ENCODE results near the gene TIMM22. TPM values are rescaled to one million over a fixed set of nuclear protein-coding genes. Genes with fewer than 3 reads are reported as not detected.
"Not testable (repeated sequence)": the region's sequence is repeated elsewhere in the genome, so short reads cannot be mapped to it uniquely, and the experiment has no call there.

The TIMM22 gene
- total and polyA plus RNA-seq, 2 of the 13 experiments (the other 11 are each of a cell fraction or from before 2014, with no cell fraction given): 6.2 to 15.5 TPM

DNA sequence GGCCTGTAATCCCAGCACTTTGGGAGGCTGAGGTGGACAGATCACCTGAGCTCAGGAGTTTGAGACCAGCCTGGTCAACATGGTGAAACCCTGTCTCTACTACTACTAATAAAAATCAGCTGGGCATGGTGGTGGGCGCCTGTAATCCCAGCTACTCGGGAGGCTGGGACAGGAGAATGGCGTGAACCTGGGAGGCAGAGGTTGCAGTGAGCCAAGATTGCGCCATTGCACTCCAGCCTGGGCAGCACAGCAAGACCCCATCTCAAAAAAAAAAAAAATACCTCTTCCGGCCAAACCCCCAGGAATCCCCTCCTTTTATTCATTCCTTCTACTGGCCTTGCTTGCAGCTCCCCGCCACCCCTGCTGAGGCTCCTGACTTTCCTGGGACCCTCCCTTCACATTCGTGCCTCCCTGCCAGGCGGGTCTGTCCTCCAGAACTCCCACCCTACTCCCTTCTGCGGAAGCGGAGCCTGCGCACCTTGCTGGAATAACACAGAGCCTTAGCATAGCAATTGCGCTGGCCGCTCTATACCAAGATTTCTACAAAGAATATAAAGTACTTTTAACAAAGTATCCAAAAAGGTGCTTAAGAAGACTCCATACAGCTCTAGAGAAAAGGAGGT, 47.6 kb downstream of the TIMM22 start:
- intact Hi-C loops (cut with micrococcal nuclease; ENCODE audit: unreplicated experiment); H3K27ac ChIP-seq (ENCODE audit: extremely low read length, insufficient read depth, low read length); POLR2A ChIA-PET; in situ Hi-C loops (cut with HindIII; ENCODE audit: extremely low pct_ligation_motif_present, low pct_unique_long_range_greater_than_20kb); H4K20me1 ChIP-seq (ENCODE audit: insufficient read depth, low read length); H3K79me2 ChIP-seq (ENCODE audit: insufficient read depth, low read length); BruUV-seq (replicated peaks); H3K4me2 ChIP-seq (ENCODE audit: low read depth, low read length); FAIRE-seq; H3K9me3 ChIP-seq (ENCODE audit: low read length); H3K27me3 ChIP-seq (ENCODE audit: control insufficient read depth in 1 of 2, insufficient read depth in 2 of 2, low read length in 2 of 2); H3K4me3 ChIP-seq (replicated peaks in 1 of 3; ENCODE audit: insufficient read depth in 1 of 3, low read depth in 2 of 3, low read length in 3 of 3); H2AFZ ChIP-seq (ENCODE audit: low read length); H3K36me3 ChIP-seq (replicated peaks in 1 of 2; ENCODE audit: control insufficient read depth in 1 of 2, insufficient read depth in 2 of 2, low read length in 2 of 2); ATAC-seq; H3K9ac ChIP-seq (ENCODE audit: insufficient read depth, low read depth, low read length); DNase-seq (ENCODE audit: low spot score); CTCF ChIA-PET (ENCODE audit: low intra/inter-chr PET ratio, low total read pairs): not testable (repeated sequence)
- H3K4me1 ChIP-seq (ENCODE audit: insufficient read depth, low read length): peaks cover 16% of the 10 kb centered on the region
- 99% methylated on average over 13 of the region's 13 CpGs for WGBS (ENCODE audit: low lambda C conversion rate)

GRCh38 chr17:1045456-1045855, 48.5 kb downstream of the TIMM22 start:
- in situ Hi-C loops (cut with HindIII; ENCODE audit: extremely low pct_ligation_motif_present, low pct_unique_long_range_greater_than_20kb): no loop called here
- WGBS (ENCODE audit: low lambda C conversion rate): 94% methylated on average over 9 of the region's 9 CpGs
- H3K27me3 ChIP-seq (ENCODE audit: control insufficient read depth in 1 of 2, insufficient read depth in 2 of 2, low read length in 2 of 2): no peaks in the 10 kb centered on the region

More at GRCh38 chr17:1045456-1045855, 48.5 kb downstream of the TIMM22 start:
- no peak for DNase-seq (ENCODE audit: low spot score)
- Histone ChIP-seq H3K27ac (ENCODE audit: extremely low read length, insufficient read depth, low read length) (no peak overlapping the region), H3K4me3 (replicated peaks in 1 of 3; ENCODE audit: insufficient read depth in 1 of 3, low read depth in 2 of 3, low read length in 3 of 3) (no peak overlapping the region), H2AFZ (ENCODE audit: low read length) (no peak overlapping the region), H4K20me1 (ENCODE audit: insufficient read depth, low read length) (no peaks in the 10 kb centered on the region), H3K79me2 (ENCODE audit: insufficient read depth, low read length) (no peaks in the 10 kb centered on the region), H3K9ac (ENCODE audit: insufficient read depth, low read depth, low read length) (no peak overlapping the region), H3K4me1 (ENCODE audit: insufficient read depth, low read length) (peaks cover 6% of the 10 kb centered on the region), H3K36me3 (replicated peaks in 1 of 2; ENCODE audit: control insufficient read depth in 1 of 2, insufficient read depth in 2 of 2, low read length in 2 of 2) (no peaks in the 10 kb centered on the region; a peak in 1 of 5 replicates), H3K9me3 (ENCODE audit: low read length) (no peaks in the 10 kb centered on the region), H3K4me2 (ENCODE audit: low read depth, low read length) (no peak overlapping the region)
- CTCF ChIA-PET (ENCODE audit: low intra/inter-chr PET ratio, low total read pairs): no interaction called here
- POLR2A ChIA-PET: no interaction called here
- no peak for FAIRE-seq
- no peak for ATAC-seq
- TF ChIP-seq MBNL3 (CRISPR knock-in tag; conservative IDR thresholded peaks at IDR 0.05) (no peak), KLF11 (CRISPR knock-in tag; IDR thresholded peaks at IDR 0.05) (no peak)
- BruUV-seq (replicated peaks): no TSS peak
- intact Hi-C loops (cut with micrococcal nuclease; ENCODE audit: unreplicated experiment): no loop called here
